Coronary artery (tissue), 2 donors: ENCODE results near the gene PSMA2.

Experiments
- DNase-seq: peaks from one replicate; pipeline ENCODE4 v3.0.0-alpha.2; 2017; ENCODE audit warnings: low spot score
- H3K27ac ChIP-seq, 2 donors: fragments of 200-600 bp; sonication (generic); one replicate each; pipeline ENCODE4 v1.5.1; 2016 to 2019
- H3K4me3 ChIP-seq: fragments of 200-600 bp; sonication (generic); 2 replicates; pipeline ENCODE4 v1.5.1; 2016; ENCODE audit warnings: mild to moderate bottlenecking, moderate library complexity
- TF ChIP-seq, protein P1 (sequence below): fragments of 200-600 bp; sonication (generic); IDR thresholded peaks from one replicate; pipeline ENCODE4 v1.5.1; 2019; ENCODE audit warnings: antibody characterized with exemption

PSMA2 gene

DNA sequence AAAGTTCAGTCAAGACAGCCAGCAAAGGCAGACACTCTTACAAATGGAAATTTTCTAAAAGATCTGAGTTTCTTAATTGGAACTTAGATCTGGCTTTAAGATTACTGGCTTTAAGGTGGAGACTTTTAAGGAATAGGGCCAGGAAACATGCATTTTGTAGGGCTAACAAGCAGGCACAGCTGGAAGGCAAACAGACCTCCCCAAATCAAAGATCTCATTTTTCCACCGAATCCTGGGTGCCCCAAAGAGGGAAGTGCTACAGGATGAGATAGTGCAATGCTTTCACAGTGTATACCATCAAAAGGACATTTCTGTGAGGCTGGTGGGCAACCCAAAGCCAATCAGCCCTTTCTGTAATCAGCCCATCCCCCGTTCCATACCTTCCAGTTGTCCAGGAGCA is 27.6 kb upstream of the PSMA2 start:
- H3K27ac ChIP-seq, result no peak overlapping the region
- no peak overlapping the region for H3K4me3 ChIP-seq
- no peak for DNase-seq
- TF ChIP-seq, protein P1, sequence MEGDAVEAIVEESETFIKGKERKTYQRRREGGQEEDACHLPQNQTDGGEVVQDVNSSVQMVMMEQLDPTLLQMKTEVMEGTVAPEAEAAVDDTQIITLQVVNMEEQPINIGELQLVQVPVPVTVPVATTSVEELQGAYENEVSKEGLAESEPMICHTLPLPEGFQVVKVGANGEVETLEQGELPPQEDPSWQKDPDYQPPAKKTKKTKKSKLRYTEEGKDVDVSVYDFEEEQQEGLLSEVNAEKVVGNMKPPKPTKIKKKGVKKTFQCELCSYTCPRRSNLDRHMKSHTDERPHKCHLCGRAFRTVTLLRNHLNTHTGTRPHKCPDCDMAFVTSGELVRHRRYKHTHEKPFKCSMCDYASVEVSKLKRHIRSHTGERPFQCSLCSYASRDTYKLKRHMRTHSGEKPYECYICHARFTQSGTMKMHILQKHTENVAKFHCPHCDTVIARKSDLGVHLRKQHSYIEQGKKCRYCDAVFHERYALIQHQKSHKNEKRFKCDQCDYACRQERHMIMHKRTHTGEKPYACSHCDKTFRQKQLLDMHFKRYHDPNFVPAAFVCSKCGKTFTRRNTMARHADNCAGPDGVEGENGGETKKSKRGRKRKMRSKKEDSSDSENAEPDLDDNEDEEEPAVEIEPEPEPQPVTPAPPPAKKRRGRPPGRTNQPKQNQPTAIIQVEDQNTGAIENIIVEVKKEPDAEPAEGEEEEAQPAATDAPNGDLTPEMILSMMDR, result no peak

DNA sequence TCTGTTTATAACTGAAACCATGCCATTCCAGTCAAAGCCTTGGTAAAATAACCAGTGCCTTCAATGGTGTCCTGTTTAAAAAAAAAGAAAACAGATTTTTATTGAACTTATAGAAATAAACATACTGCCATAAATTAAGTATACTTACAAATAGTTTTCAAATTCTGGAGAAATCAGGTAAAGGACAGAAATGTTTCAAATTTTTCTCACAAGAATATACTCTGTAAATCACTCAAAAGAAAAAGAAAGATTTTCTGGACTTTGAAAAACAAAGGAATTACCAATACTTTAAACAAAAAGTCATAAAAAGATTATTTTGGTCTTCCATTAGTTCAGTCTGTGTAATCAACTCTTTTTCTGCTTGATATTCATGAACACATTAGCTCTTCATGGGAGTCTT is 24.1 kb upstream of the PSMA2 start:
- TF ChIP-seq, protein P1, result no peak
- no peak for DNase-seq
- Histone ChIP-seq H3K27ac (no peak overlapping the region), H3K4me3 (no peak overlapping the region)

DNA sequence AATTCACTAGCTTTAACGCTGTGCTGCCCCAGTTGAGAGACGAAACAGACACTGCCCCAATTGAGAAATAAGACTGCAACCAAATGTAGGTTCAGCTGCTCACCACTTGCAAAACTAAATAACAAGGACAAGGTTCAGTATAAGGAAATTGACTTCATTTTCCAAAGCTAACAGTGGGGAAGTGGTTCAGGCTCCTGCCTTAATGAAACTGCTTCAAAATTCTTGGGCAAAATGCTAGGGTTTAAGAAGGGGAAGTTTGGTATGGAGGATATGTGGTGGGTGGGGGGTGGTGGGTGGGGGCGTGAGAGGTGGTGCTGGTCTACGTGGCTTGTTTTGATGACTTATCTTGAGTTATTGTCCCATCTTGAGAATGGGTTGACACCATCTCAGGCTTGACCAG is 22.0 kb upstream of the PSMA2 start:
- Histone ChIP-seq H3K4me3 (no peak overlapping the region), H3K27ac (no peak overlapping the region)
- TF ChIP-seq, protein P1, result no peak
- no peak for DNase-seq

DNA sequence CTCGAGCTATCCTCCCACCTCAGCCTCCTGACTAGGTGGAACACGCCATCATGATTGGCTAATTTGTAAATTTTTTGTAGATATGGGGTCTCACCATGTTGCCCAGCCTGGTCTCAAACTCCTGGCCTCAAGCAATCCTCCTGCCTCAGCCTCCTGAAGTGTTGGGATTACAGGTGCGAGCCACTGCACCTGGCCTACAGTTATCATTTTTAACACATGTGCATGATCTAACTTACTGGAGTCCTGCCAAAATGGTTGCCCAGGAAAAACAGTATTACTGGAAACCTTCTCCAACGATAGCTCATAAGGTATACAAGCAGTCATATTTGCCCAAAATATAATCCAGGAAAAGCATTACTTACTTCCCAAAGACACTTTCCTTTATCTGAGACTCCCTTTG is 20.4 kb upstream of the PSMA2 start:
- no peak overlapping the region for H3K27ac ChIP-seq
- no peak for DNase-seq
- no peak overlapping the region for H3K4me3 ChIP-seq
- TF ChIP-seq, protein P1, result no peak

DNA sequence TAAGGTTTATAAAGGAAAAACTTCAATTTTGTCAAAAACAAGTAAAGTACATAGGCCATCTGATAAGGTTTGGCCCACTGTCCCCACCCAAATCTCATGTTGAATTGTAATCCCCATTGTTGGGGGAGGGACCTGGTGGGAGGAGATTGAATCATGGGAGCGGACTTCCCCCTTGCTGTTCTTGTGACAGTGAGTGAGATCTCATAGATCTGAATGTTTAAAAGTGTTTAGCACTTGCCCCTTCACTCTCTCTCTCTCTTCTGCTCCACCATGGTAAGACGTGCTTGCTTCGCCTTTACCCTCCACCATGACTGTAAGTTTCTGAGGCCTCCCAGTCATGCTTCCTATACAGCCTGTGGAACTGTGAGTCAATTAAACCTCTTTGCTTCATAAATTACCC is 18.4 kb upstream of the PSMA2 start:
- Histone ChIP-seq H3K4me3 (no peak overlapping the region), H3K27ac (no peak overlapping the region)
- TF ChIP-seq, protein P1, result no peak
- DNase-seq, result no peak

DNA sequence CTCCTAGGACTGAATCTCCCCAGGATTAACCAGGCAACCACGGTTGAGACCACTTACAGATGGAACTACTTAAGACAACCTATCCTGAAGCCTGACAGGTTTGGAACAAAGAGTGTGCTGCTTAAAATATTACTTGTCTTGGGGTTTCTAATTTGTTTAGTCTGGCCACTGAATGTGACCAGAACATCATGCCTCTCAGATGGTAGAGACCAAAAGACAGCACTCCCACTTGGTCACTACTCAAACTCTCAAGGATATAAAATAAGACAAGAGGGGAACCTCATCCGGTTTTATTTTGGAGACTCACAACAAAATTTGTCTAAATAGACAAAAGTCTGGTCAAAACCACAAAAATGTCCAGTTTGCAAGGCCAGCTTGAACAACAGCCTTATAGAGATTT is 15.5 kb upstream of the PSMA2 start:
- TF ChIP-seq, protein P1, result no peak
- no peak overlapping the region for H3K27ac ChIP-seq
- no peak for DNase-seq
- H3K4me3 ChIP-seq, result no peak overlapping the region

DNA sequence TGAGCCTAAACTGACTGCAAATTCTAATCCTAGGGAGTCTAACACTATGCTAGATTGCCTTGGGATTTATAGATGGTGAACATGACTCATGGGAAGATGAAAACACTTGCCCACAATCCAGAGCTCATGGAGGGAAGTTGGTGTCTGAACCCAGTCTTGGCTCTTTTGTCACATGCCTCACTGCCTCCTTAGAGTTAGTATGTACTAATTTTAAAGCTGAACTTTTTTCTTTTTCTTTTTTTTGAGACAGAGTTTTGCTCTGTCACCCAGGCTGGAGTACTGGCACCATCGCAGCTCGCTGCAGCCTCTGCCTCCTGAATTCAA is 14.6 kb upstream of the PSMA2 start:
- H3K27ac ChIP-seq, result no peak overlapping the region
- TF ChIP-seq, protein P1, result no peak
- no peak overlapping the region for H3K4me3 ChIP-seq
- DNase-seq, result no peak
